AG20443 (cell line): Measurements from ENCODE around the gene SLFN13.
"Not testable (repeated sequence)": the region's sequence is repeated elsewhere in the genome, so short reads cannot be mapped to it uniquely, and the experiment has no call there.

Source experiments
- DNase-seq: peaks from one replicate; pipeline ENCODE4 v3.0.0; 2012; ENCODE audit warnings: low spot score, mixed read lengths

The SLFN13 gene

GRCh38 chr17:35448214-35448898 is at the start of gene SLFN13:
Gene SLFN13, minus strand, starts transcription at chr17:35448766. Its CDS starts 3,086 bp downstream, at chr17:35445680.
- peak; percentile 56 for DNase-seq

GRCh38 chr17:35496451-35497290 is 48.1 kb upstream of the SLFN13 start:
- no peak for DNase-seq

- no peak for DNase-seq
Observed at GRCh38 chr17:35493040-35493439, 44.5 kb upstream of the SLFN13 start.

- DNase-seq: no peak
Observed at GRCh38 chr17:35491417-35491816, 42.9 kb upstream of the SLFN13 start.

GRCh38 chr17:35489944-35490343 is 41.4 kb upstream of the SLFN13 start:
- no peak for DNase-seq

- no peak for DNase-seq
Observed at GRCh38 chr17:35488991-35489390, 40.4 kb upstream of the SLFN13 start.

- DNase-seq: peak; percentile 69
Observed at GRCh38 chr17:35486920-35487732, 38.6 kb upstream of the SLFN13 start.

- no peak for DNase-seq
Observed at GRCh38 chr17:35479271-35479670, 30.7 kb upstream of the SLFN13 start.

DNA sequence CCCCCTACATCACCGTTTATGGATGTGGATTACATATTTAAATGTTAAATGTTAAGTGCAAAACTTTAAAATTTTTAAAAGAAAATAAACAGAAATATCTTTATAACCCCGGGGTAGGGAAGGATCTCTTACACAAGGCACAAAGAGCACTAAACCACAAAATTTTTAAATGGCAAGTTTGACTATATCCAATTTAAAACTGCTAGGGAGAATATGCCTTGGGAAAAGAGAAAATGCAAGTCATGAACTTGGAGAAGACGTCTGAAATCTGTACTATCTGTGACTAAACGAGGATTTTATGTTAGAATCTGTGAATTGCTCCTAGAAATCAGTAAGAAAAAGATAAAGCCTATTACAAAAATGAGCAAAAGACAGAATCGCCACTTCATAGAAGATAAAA is 28.7 kb upstream of the SLFN13 start:
- DNase-seq: no peak

GRCh38 chr17:35476283-35476820 is 27.8 kb upstream of the SLFN13 start:
- no peak for DNase-seq

DNA sequence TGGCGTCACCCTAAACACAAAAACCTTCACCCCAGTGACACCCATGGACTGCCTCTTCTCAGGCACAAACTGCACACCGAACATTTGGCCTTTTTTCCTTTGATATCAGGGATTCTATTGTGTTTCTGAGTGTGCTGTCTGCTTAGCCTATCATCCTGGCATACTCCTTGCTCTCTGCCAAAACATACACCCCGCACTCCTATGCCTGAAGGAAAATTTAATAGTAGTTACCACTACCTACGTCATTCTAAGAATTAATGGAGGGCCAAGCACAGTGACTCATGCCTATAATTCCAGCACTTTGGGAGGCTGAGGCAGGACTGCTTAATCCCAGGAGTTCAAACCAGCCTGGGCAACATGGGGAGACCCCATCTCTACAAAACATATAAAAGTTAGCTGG is 19.9 kb upstream of the SLFN13 start:
- no peak for DNase-seq

GRCh38 chr17:35467824-35468223 is 19.3 kb upstream of the SLFN13 start:
- DNase-seq: no peak

GRCh38 chr17:35460354-35460851 is 11.8 kb upstream of the SLFN13 start:
- peak; percentile 14 for DNase-seq

- not testable (repeated sequence) for DNase-seq
Observed at GRCh38 chr17:35454035-35454434, 5.5 kb upstream of the SLFN13 start.

DNA sequence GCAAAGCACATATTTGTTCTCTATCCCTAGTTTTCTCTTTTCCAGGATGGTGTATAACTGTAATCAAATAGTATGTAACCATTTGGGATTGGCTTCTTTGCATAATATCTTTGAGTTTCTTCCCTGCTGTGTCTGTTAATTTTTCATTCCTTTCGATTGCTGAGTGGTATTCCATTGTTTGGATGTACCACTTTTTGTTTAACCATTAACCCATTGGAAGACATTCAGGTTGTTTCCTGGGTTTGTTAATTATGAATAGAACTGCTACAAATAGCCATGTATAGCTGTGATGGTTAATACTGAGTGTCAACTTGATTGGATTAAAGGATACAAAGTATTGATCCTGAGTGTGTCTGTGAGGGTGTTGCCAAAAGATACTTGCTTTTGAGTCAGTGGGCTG is 4.6 kb upstream of the SLFN13 start:
- DNase-seq: no peak

- DNase-seq: peak; percentile 25
Observed at GRCh38 chr17:35449371-35449931, 885 bp upstream of the SLFN13 start.

DNA sequence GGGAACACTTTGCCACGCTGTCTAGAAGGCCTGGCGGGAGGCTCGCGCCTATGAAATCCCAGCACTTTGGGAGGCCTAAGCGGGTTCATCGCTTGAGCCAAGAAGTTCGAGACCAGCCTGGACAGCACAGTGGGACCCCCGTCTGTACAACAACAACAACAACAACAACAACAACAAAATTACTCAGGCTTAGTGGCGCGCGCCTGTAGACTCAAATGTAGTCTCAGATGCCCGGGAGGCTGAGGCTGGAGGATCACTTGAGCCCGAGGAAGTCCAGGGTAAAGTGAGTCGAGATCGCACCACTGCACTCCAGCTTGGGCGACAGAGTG is 297 bp upstream of the SLFN13 start:
- no peak for DNase-seq

- DNase-seq: no peak
Observed at GRCh38 chr17:35447499-35447898, 1.1 kb downstream of the SLFN13 start.

- no peak for DNase-seq
Observed at GRCh38 chr17:35438433-35438832, 10.1 kb downstream of the SLFN13 start.

GRCh38 chr17:35433075-35433894 is 15.3 kb downstream of the SLFN13 start:
- peak; percentile 93 for DNase-seq
